B cell (primary cell): Measurements from ENCODE around the gene HELB. TPM values are rescaled to one million over a fixed set of nuclear protein-coding genes. Genes with fewer than 3 reads are reported as not detected.

Experiments used
- ATAC-seq: fragments of 200-7000 bp; cut with Tn5 transposase; one replicate; pipeline ENCODE4 v1.10.0; 2021; ENCODE audit warnings: low read depth, mild to moderate bottlenecking, moderate number of reproducible peaks, moderate library complexity
- CTCF ChIA-PET: fragments of 350-600 bp; sonication (Branson Sonifier 250); formaldehyde crosslinking; loops from one replicate; lab custom pipeline; 2021; ENCODE audit warnings: antibody characterized with exemption, inconsistent platforms; lab: Charles Lee
- POLR2A ChIA-PET: fragments of 350-600 bp; sonication (Branson Sonifier 250); formaldehyde crosslinking; loops from one replicate; lab custom pipeline; 2021; ENCODE audit warnings: antibody characterized with exemption; lab: Charles Lee
- DNase-seq: peaks from one replicate; pipeline ENCODE4 v3.0.0; 2013
- H2AFZ ChIP-seq: 2 replicates; pipeline ENCODE4 v1.6.1; 2012; ENCODE audit warnings: mild to moderate bottlenecking, low read depth, low read length; ENCODE audit not compliant: insufficient read depth, poor library complexity, severe bottlenecking
- H3K27ac ChIP-seq, 2 donors: 1 replicate in 1 of 2; 2 replicates in 1 of 2; pipeline ENCODE4 v1.5.1; 2012 to 2013; ENCODE audit warnings: low read length in 2 of 2, mild to moderate bottlenecking in 2 of 2, moderate library complexity in 1 of 2
- H3K27me3 ChIP-seq, 4 experiments: fragments of 200-600 bp in 1 of 4; sonication (generic) in 1 of 4; replicated peaks in 1 of 4; 1 replicate in 2 of 4; 2 replicates in 2 of 4; pipeline versions ENCODE4 v1.6.1 to v1.7.0; 2013 to 2016; ENCODE audit warnings: low read length in 3 of 4, mild to moderate bottlenecking in 2 of 4, mixed read lengths in 1 of 4, moderate library complexity in 1 of 4; ENCODE audit not compliant: insufficient read depth in 4 of 4, control insufficient read depth in 3 of 4; ENCODE audit errors: control extremely low read depth in 1 of 4
- H3K36me3 ChIP-seq, 2 experiments: replicated peaks in 1 of 2; 1 replicate in 1 of 2; 2 replicates in 1 of 2; pipeline versions ENCODE4 v1.6.1 to v1.7.1; 2013; ENCODE audit warnings: low read length in 1 of 2; ENCODE audit not compliant: insufficient read depth in 2 of 2, control insufficient read depth in 1 of 2; ENCODE audit errors: control extremely low read depth in 1 of 2, extremely low read depth in 1 of 2
- H3K4me1 ChIP-seq, 2 donors: fragments of 200-600 bp in 1 of 2; sonication (generic) in 1 of 2; 1 replicate in 1 of 2; 2 replicates in 1 of 2; pipeline versions ENCODE4 v1.5.1 to v1.6.1; 2013 to 2017; ENCODE audit warnings: low read length in 2 of 2; ENCODE audit not compliant: control insufficient read depth in 2 of 2, insufficient read depth in 2 of 2
- H3K4me2 ChIP-seq: replicated peaks from 2 replicates; pipeline ENCODE3; 2012; ENCODE audit warnings: mild to moderate bottlenecking, low read depth, low read length; ENCODE audit not compliant: poor library complexity, severe bottlenecking
- H3K4me3 ChIP-seq, 5 experiments: fragments of 200-600 bp in 1 of 5; sonication (generic) in 1 of 5; 1 replicate in 3 of 5; 2 replicates in 2 of 5; pipeline versions ENCODE4 v1.5.1 to v1.7.0; 2011 to 2016; ENCODE audit warnings: low read length in 4 of 5, mild to moderate bottlenecking in 4 of 5, low read depth in 2 of 5, control low read depth in 1 of 5, moderate library complexity in 1 of 5; ENCODE audit not compliant: insufficient read depth in 1 of 5; ENCODE audit errors: control extremely low read depth in 1 of 5, extremely low read depth in 1 of 5
- H3K79me2 ChIP-seq: fragments of 200-600 bp; sonication (generic); one replicate; pipeline ENCODE4 v1.6.0; 2016; ENCODE audit warnings: low read length; ENCODE audit not compliant: control insufficient read depth, insufficient read depth
- H3K9ac ChIP-seq: fragments of 200-600 bp; sonication (generic); 2 replicates; pipeline ENCODE4 v1.6.1; 2017; ENCODE audit warnings: mild to moderate bottlenecking, low read length, moderate library complexity
- H3K9me3 ChIP-seq, 3 donors: one replicate each; pipeline versions ENCODE4 v1.6.1 to v1.7.1; 2013; ENCODE audit warnings: low read length in 2 of 3; ENCODE audit not compliant: control insufficient read depth in 2 of 3, insufficient read depth in 1 of 3; ENCODE audit errors: control extremely low read depth in 1 of 3
- H4K20me1 ChIP-seq: 2 replicates; pipeline ENCODE4 v1.6.0; 2012; ENCODE audit warnings: mild to moderate bottlenecking, low read length; ENCODE audit not compliant: insufficient read depth, control insufficient read depth, poor library complexity, severe bottlenecking
- H3K27ac Mint-ChIP-seq: one replicate; pipeline ENCODE4 v1.8.0; 2021; ENCODE audit warnings: mixed read lengths
- H3K27me3 Mint-ChIP-seq: one replicate; pipeline ENCODE4 v1.8.0; 2021; ENCODE audit warnings: mixed read lengths
- H3K4me1 Mint-ChIP-seq: one replicate; pipeline ENCODE4 v1.8.0; 2021; ENCODE audit warnings: mixed read lengths
- H3K4me3 Mint-ChIP-seq: one replicate; pipeline ENCODE4 v1.8.0; 2021; ENCODE audit warnings: mixed read lengths
- H3K9me3 Mint-ChIP-seq: one replicate; pipeline ENCODE4 v1.8.0; 2022; ENCODE audit warnings: mixed read lengths; ENCODE audit not compliant: insufficient read depth
- EZH2 ChIP-seq: IDR thresholded peaks from 2 replicates; pipeline ENCODE4 v1.6.1; 2012; ENCODE audit warnings: borderline replicate concordance, low read depth, mild to moderate bottlenecking, moderate library complexity, low read length; ENCODE audit not compliant: insufficient read depth, poor library complexity, severe bottlenecking
- WGBS: methylation state at CpG from one replicate; pipeline ENCODE4 v1.1.5; 2013; ENCODE audit warnings: missing lambda C conversion rate; ENCODE audit not compliant: insufficient coverage; 5-methylcytosine and 5-hydroxymethylcytosine counted together
- intact Hi-C: fragments of 100-400 bp; cut with micrococcal nuclease; formaldehyde crosslinking; loops from one replicate; pipeline ENCODE4 v1.10.0; 2022
- polyA plus RNA-seq: library from polyadenylated mRNA; depleted of rRNA; stranded (reverse); fragments of >200 nt; gene quantifications from 2 replicates; pipeline ENCODE4 v1.2.3, GENCODE V29; 2012
- total RNA-seq, 2 donors: library from RNA; stranded (reverse); fragments of 120-200 nt in 1 of 2; gene quantifications; 1 replicate in 1 of 2; 2 replicates in 1 of 2; pipeline versions ENCODE4 v1.2.3 to v1.2.4, GENCODE V29; 2013 to 2022
- TF ChIP-seq, protein P1 (sequence below): fragments of 200-600 bp; IDR thresholded peaks from one replicate; pipeline ENCODE4 v1.8.0; 2022; ENCODE audit warnings: antibody characterized with exemption, mild to moderate bottlenecking

Gene HELB
- total and polyA plus RNA-seq, 2 donors (not counting 1 experiment from before 2014, with no cell fraction given): 2.4 to 10.0 TPM

DNA sequence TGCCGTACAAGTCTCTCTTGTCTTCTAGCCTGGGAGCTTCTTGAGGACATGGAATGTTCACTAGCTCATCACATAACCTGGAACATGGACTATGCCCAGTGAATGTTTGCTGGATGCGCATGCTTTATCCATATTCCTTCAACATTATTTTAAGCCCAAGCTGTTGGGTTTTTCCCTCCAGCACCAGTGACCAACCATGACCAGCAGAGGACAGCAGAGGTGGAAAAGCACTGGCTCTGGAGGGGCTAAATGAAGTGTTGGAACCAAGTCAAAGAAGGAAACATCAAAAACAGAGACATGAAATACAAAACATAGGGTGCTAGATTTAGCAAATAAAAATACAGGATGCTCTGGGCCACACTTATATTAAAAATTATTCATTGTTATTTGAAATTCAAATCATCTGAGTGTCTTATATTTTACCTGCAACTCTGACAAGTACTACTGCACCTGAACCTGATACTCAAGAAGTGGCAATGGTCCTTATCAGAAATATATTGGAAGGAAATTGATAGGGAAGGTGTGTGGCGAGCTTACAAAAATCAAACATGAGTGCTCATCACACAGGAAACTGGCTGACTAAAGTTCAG lies 23.1 kb upstream of the HELB start:
- Mint-ChIP-seq H3K4me1 (no peaks in the 10 kb centered on the region), H3K27ac (no peak overlapping the region)

GRCh38 chr12:66280561-66280960 lies 21.7 kb upstream of the HELB start:
- Histone ChIP-seq H3K4me2 (no peak overlapping the region), H3K9me3 (no peaks in the 10 kb centered on the region), H3K27me3 (peaks cover 0 to 3% (median 0%) of the 10 kb centered on the region in 4 experiments), H3K9ac (no peak overlapping the region), H3K79me2 (no peaks in the 10 kb centered on the region), H3K27ac (no peak overlapping the region), H2AFZ (no peak overlapping the region), H3K4me3 (no peak overlapping the region), H4K20me1 (no peaks in the 10 kb centered on the region), H3K4me1 (no peaks in the 10 kb centered on the region), H3K36me3 (no peaks in the 10 kb centered on the region)
- H3K4me1 Mint-ChIP-seq: no peaks in the 10 kb centered on the region
- ATAC-seq: no peak
- H3K27ac Mint-ChIP-seq: no peak overlapping the region
- WGBS: no CpG with 5 or more reads among the region's 1 CpG
- H3K4me3 Mint-ChIP-seq: no peak overlapping the region
- POLR2A ChIA-PET: no interaction called here
- no peak for DNase-seq
- no peaks in the 10 kb centered on the region for H3K9me3 Mint-ChIP-seq
- H3K27me3 Mint-ChIP-seq: peaks cover 15% of the 10 kb centered on the region
- CTCF ChIA-PET: no interaction called here
- TF ChIP-seq EZH2: no peak
- TF ChIP-seq, protein P1, sequence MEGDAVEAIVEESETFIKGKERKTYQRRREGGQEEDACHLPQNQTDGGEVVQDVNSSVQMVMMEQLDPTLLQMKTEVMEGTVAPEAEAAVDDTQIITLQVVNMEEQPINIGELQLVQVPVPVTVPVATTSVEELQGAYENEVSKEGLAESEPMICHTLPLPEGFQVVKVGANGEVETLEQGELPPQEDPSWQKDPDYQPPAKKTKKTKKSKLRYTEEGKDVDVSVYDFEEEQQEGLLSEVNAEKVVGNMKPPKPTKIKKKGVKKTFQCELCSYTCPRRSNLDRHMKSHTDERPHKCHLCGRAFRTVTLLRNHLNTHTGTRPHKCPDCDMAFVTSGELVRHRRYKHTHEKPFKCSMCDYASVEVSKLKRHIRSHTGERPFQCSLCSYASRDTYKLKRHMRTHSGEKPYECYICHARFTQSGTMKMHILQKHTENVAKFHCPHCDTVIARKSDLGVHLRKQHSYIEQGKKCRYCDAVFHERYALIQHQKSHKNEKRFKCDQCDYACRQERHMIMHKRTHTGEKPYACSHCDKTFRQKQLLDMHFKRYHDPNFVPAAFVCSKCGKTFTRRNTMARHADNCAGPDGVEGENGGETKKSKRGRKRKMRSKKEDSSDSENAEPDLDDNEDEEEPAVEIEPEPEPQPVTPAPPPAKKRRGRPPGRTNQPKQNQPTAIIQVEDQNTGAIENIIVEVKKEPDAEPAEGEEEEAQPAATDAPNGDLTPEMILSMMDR: no peak
- intact Hi-C loops: no loop called here

More for the DNA sequence above, 23.1 kb upstream of the HELB start:
- Mint-ChIP-seq H3K4me3 (no peak overlapping the region), H3K9me3 (no peaks in the 10 kb centered on the region), H3K27me3 (peaks cover 15% of the 10 kb centered on the region)
- no peaks in the 10 kb centered on the region for H3K9me3 ChIP-seq
- no peaks in the 10 kb centered on the region for H4K20me1 ChIP-seq
- TF ChIP-seq, protein P1: no peak
- TF ChIP-seq EZH2: no peak
- H3K4me3 ChIP-seq: no peak overlapping the region
- peaks cover 0 to 3% (median 0%) of the 10 kb centered on the region in 4 experiments for H3K27me3 ChIP-seq
- H2AFZ ChIP-seq: no peak overlapping the region
- no peak for DNase-seq
- 56% methylated on average over 1 of the region's 3 CpGs for WGBS
- no peaks in the 10 kb centered on the region for H3K36me3 ChIP-seq
- no peak overlapping the region for H3K4me2 ChIP-seq
- H3K79me2 ChIP-seq: no peaks in the 10 kb centered on the region
- H3K9ac ChIP-seq: no peak overlapping the region
- ChIA-PET POLR2A (no interaction called here), CTCF (interaction anchor here (1.2 to 1.5 kb wide), 2 partner anchors 9 to 415 kb away, joined by 4 to 8 read pairs; no protein-coding TSS in a partner anchor)
- intact Hi-C loops: loop anchor here (1.0 kb wide), 1 partner anchor 130 kb away; no protein-coding TSS in a partner anchor
- ATAC-seq: no peak
- no peak overlapping the region for H3K27ac ChIP-seq
- no peaks in the 10 kb centered on the region for H3K4me1 ChIP-seq
